Left lung (tissue), 10 donors: ENCODE data around the gene BANF2. TPM values are rescaled to one million over a fixed set of nuclear protein-coding genes. Genes with fewer than 3 reads are reported as not detected.

ENCODE experiments used
- ATAC-seq: fragments of 200-7000 bp; cut with Tn5 transposase; one replicate; pipeline ENCODE4 v1.9.1; 2020; ENCODE audit warnings: moderate library complexity
- DNase-seq, 4 donors: peaks; one replicate each; pipeline ENCODE4 v3.0.0-alpha.2; 2013 to 2020
- H3K27ac ChIP-seq, 2 donors: fragments of 200-600 bp; sonication (generic) in 1 of 2; one replicate each; pipeline versions ENCODE4 v1.5.0 to v1.8.0; 2020 to 2021
- H3K27me3 ChIP-seq, 2 donors: fragments of 200-600 bp; sonication (generic) in 1 of 2; one replicate each; pipeline versions ENCODE4 v1.5.0 to v1.8.0; 2020 to 2021
- H3K36me3 ChIP-seq, 2 donors: fragments of 200-600 bp; sonication (generic) in 1 of 2; one replicate each; pipeline versions ENCODE4 v1.5.0 to v1.8.0; 2020 to 2021
- H3K4me1 ChIP-seq, 2 donors: fragments of 200-600 bp; one replicate each; pipeline ENCODE4 v1.8.0; 2021
- H3K4me3 ChIP-seq, 2 donors: fragments of 200-600 bp; sonication (generic) in 1 of 2; one replicate each; pipeline versions ENCODE4 v1.5.0 to v1.8.0; 2020 to 2021; ENCODE audit warnings: mild to moderate bottlenecking in 1 of 2
- H3K9me3 ChIP-seq, 2 donors: fragments of 200-600 bp; sonication (generic) in 1 of 2; one replicate each; pipeline versions ENCODE4 v1.5.0 to v1.8.0; 2020 to 2021
- CTCF ChIP-seq, 2 donors: fragments of 200-600 bp; sonication (generic) in 1 of 2; IDR thresholded peaks; one replicate each; pipeline versions ENCODE4 v1.5.0 to v1.8.0; 2021; ENCODE audit warnings: antibody characterized with exemption in 2 of 2
- intact Hi-C, 2 donors: fragments of 100-400 bp; cut with DNase I; formaldehyde crosslinking; loops; one replicate each; pipeline versions ENCODE4 v1.11.2 to v1.14.2; 2022
- polyA plus RNA-seq, 6 donors: library from polyadenylated mRNA; unstranded; fragments of 120-200 nt; gene quantifications; one replicate each; pipeline ENCODE4 v1.2.1, GENCODE V29; 2013; ENCODE audit not compliant: insufficient read length in 6 of 6
- total RNA-seq, 2 donors: library from RNA; stranded (reverse); fragmentation: NEBNext Ultra II Directional; extraction: Animal tissue kit (Norgen Biotek cat#: 25700); gene quantifications; one replicate each; pipeline ENCODE4 v1.2.1, GENCODE V29; 2021
- donor health status: DM: no; HTN: yes; CAD: no.
- donor health status: DM: no; HTN: no; CAD: no.

BANF2 gene
- total and polyA plus RNA-seq, 8 donors: not detected

GRCh38 chr20:17726902-17727301, 27.1 kb downstream of the BANF2 start:
- no peak overlapping the region for H3K4me3 ChIP-seq
- H3K27ac ChIP-seq: no peak overlapping the region
- TF ChIP-seq CTCF (IDR thresholded peaks at IDR 0.05): no peak
- no peaks in the 10 kb centered on the region for H3K9me3 ChIP-seq
- H3K36me3 ChIP-seq: no peaks in the 10 kb centered on the region
- DNase-seq: no peak
- no peaks in the 10 kb centered on the region for H3K4me1 ChIP-seq
- intact Hi-C loops: no loop called here
- no peaks in the 10 kb centered on the region for H3K27me3 ChIP-seq
- ATAC-seq: no peak

GRCh38 chr20:17727351-17727750, 27.6 kb downstream of the BANF2 start:
- no peaks in the 10 kb centered on the region for H3K9me3 ChIP-seq
- no peaks in the 10 kb centered on the region for H3K4me1 ChIP-seq
- no peak overlapping the region for H3K27ac ChIP-seq
- H3K36me3 ChIP-seq: no peaks in the 10 kb centered on the region
- DNase-seq: no peak
- no peak for ATAC-seq
- H3K4me3 ChIP-seq: no peak overlapping the region
- intact Hi-C loops: no loop called here
- TF ChIP-seq CTCF (IDR thresholded peaks at IDR 0.05): no peak
- no peaks in the 10 kb centered on the region for H3K27me3 ChIP-seq

GRCh38 chr20:17728074-17728473, 28.3 kb downstream of the BANF2 start:
- ATAC-seq: no peak
- intact Hi-C loops: no loop called here

GRCh38 chr20:17730071-17730470, 30.3 kb downstream of the BANF2 start:
- no peak for TF ChIP-seq CTCF (IDR thresholded peaks at IDR 0.05)
- Histone ChIP-seq H3K9me3 (no peaks in the 10 kb centered on the region), H3K27ac (no peak overlapping the region), H3K4me3 (no peak overlapping the region), H3K4me1 (no peaks in the 10 kb centered on the region), H3K27me3 (no peaks in the 10 kb centered on the region), H3K36me3 (no peaks in the 10 kb centered on the region)
- DNase-seq (no peak), ATAC-seq (no peak)
- intact Hi-C loops: no loop called here

More at GRCh38 chr20:17728074-17728473, 28.3 kb downstream of the BANF2 start:
- Histone ChIP-seq H3K27ac (no peak overlapping the region), H3K4me3 (no peak overlapping the region), H3K4me1 (no peaks in the 10 kb centered on the region), H3K9me3 (no peaks in the 10 kb centered on the region), H3K27me3 (no peaks in the 10 kb centered on the region), H3K36me3 (no peaks in the 10 kb centered on the region)
- TF ChIP-seq CTCF (IDR thresholded peaks at IDR 0.05): no peak
- DNase-seq: no peak

- TF ChIP-seq CTCF (IDR thresholded peaks at IDR 0.05): no peak
- intact Hi-C loops: no loop called here
- H3K9me3 ChIP-seq: peaks cover 0 to 3% of the 10 kb centered on the region in 2 donors
- H3K27ac ChIP-seq: no peak overlapping the region
- H3K27me3 ChIP-seq: no peaks in the 10 kb centered on the region
- no peaks in the 10 kb centered on the region for H3K36me3 ChIP-seq
- DNase-seq: no peak
- H3K4me1 ChIP-seq: no peaks in the 10 kb centered on the region
- H3K4me3 ChIP-seq: no peak overlapping the region
- no peak for ATAC-seq
Measured at GRCh38 chr20:17731233-17731632, 31.5 kb downstream of the BANF2 start.
